ENCODE data around the gene CSMD2. TPM values are rescaled to one million over a fixed set of nuclear protein-coding genes. Genes with fewer than 3 reads are reported as not detected.

CSMD2 gene
- total and polyA plus RNA-seq, 2 experiments from 2014 or later: 5.3 to 16.6 TPM

DNA sequence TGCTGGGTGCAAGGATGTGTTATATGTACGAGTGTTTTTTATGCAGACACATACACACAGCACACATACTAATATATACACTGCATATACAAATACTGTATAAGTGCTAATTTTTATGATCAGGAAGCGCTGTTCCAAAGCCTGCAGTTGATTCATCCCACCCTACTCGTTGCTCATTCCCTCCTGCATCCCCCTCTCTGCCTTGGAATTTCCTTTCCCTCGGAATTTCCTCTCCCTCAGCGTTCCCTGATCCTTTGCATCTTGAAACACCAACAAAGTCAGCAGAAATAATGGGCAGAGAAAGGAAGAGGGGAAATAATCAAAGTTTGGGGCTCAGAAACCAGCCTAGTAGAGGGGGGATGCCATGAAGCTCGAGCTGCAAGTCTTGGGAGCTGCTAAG lies 98.9 kb downstream of the CSMD2 start (continued):
- TF ChIP-seq, protein P1, sequence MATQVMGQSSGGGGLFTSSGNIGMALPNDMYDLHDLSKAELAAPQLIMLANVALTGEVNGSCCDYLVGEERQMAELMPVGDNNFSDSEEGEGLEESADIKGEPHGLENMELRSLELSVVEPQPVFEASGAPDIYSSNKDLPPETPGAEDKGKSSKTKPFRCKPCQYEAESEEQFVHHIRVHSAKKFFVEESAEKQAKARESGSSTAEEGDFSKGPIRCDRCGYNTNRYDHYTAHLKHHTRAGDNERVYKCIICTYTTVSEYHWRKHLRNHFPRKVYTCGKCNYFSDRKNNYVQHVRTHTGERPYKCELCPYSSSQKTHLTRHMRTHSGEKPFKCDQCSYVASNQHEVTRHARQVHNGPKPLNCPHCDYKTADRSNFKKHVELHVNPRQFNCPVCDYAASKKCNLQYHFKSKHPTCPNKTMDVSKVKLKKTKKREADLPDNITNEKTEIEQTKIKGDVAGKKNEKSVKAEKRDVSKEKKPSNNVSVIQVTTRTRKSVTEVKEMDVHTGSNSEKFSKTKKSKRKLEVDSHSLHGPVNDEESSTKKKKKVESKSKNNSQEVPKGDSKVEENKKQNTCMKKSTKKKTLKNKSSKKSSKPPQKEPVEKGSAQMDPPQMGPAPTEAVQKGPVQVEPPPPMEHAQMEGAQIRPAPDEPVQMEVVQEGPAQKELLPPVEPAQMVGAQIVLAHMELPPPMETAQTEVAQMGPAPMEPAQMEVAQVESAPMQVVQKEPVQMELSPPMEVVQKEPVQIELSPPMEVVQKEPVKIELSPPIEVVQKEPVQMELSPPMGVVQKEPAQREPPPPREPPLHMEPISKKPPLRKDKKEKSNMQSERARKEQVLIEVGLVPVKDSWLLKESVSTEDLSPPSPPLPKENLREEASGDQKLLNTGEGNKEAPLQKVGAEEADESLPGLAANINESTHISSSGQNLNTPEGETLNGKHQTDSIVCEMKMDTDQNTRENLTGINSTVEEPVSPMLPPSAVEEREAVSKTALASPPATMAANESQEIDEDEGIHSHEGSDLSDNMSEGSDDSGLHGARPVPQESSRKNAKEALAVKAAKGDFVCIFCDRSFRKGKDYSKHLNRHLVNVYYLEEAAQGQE (IDR thresholded peaks at IDR 0.05; ENCODE audit: unreplicated experiment): no peak

DNA sequence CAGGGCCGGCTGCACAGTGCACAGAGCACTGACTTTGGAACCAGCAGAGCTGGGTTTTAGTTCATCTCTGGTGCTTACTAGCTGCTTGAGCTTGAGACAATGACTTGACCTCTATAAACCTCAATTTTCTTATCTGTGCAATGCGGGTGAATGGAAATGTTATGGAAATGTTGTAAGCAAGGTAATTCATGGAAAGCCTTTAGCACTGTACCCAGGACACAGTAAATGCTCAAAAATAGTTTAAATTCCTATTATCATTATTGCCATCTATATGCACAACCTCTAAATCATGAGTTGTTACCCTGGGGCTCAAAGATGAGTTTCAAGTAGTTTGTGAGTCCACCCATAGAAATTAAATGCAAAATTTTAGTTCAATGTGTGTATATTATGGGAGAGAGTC lies 99.5 kb downstream of the CSMD2 start:
- no peak for DNase-seq (ENCODE audit: low spot score)
- H3K4me3 Mint-ChIP-seq: no peak overlapping the region
- H3K36me3 Mint-ChIP-seq (ENCODE audit: low read depth): peaks cover 80% of the 10 kb centered on the region
- H3K4me3 ChIP-seq: no peak overlapping the region
- peaks cover 51% of the 10 kb centered on the region for H3K9me3 Mint-ChIP-seq
- H3K9me2 ChIP-seq (ENCODE audit: insufficient read depth): peaks cover 3% of the 10 kb centered on the region; the same call in 1 of the 2 replicates
- no peaks in the 10 kb centered on the region for H3F3A ChIP-seq (replicated peaks; ENCODE audit: low read depth)
- peaks cover 10% of the 10 kb centered on the region for H3K27me3 Mint-ChIP-seq (ENCODE audit: insufficient read depth, low read depth, poor library complexity)
- no peaks in the 10 kb centered on the region for H3K27me3 ChIP-seq (ENCODE audit: insufficient read depth)
- ATAC-seq: no peak
- H3K27ac Mint-ChIP-seq: no peak overlapping the region
- H3K27ac ChIP-seq (ENCODE audit: low read depth): no peak overlapping the region
- no peak for TF ChIP-seq POLR2AphosphoS5 (IDR thresholded peaks at IDR 0.05; ENCODE audit: low read depth)
- no peak for TF ChIP-seq STAT1 (IDR thresholded peaks at IDR 0.05; ENCODE audit: unreplicated experiment)
- TF ChIP-seq EZH2phosphoT487 (IDR thresholded peaks at IDR 0.05; ENCODE audit: unreplicated experiment): no peak
- TF ChIP-seq, protein P1 (IDR thresholded peaks at IDR 0.05; ENCODE audit: unreplicated experiment): no peak
- no peak for TF ChIP-seq JUNB (IDR thresholded peaks at IDR 0.05; ENCODE audit: unreplicated experiment)
- no peak for TF ChIP-seq NANOG (IDR thresholded peaks at IDR 0.05; ENCODE audit: borderline replicate concordance)
- no peak for TF ChIP-seq EZH2 (IDR thresholded peaks at IDR 0.05; ENCODE audit: low read depth, unreplicated experiment)
- TF ChIP-seq, protein P2, sequence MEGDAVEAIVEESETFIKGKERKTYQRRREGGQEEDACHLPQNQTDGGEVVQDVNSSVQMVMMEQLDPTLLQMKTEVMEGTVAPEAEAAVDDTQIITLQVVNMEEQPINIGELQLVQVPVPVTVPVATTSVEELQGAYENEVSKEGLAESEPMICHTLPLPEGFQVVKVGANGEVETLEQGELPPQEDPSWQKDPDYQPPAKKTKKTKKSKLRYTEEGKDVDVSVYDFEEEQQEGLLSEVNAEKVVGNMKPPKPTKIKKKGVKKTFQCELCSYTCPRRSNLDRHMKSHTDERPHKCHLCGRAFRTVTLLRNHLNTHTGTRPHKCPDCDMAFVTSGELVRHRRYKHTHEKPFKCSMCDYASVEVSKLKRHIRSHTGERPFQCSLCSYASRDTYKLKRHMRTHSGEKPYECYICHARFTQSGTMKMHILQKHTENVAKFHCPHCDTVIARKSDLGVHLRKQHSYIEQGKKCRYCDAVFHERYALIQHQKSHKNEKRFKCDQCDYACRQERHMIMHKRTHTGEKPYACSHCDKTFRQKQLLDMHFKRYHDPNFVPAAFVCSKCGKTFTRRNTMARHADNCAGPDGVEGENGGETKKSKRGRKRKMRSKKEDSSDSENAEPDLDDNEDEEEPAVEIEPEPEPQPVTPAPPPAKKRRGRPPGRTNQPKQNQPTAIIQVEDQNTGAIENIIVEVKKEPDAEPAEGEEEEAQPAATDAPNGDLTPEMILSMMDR (conservative IDR thresholded peaks at IDR 0.05; ENCODE audit: low read depth in 2 of 2): no peak
- no peak for TF ChIP-seq ZNF331 (CRISPR knock-in tag; IDR thresholded peaks at IDR 0.05; ENCODE audit: low read depth)
- TF ChIP-seq CREB1 (CRISPR knock-in tag; IDR thresholded peaks at IDR 0.05; ENCODE audit: low read depth): no peak
- H3K79me2 ChIP-seq (replicated peaks; ENCODE audit: insufficient read depth): peaks cover 33% of the 10 kb centered on the region
- peaks cover 8% of the 10 kb centered on the region for H3K4me1 ChIP-seq (ENCODE audit: insufficient read depth)
- no peak overlapping the region for H3K4me2 ChIP-seq
- H4K20me1 ChIP-seq (replicated peaks; ENCODE audit: insufficient read depth): no peaks in the 10 kb centered on the region; the same call in 1 of the 2 replicates
- no peak overlapping the region for H2AFZ ChIP-seq
- peaks cover 19% of the 10 kb centered on the region for H3K4me1 Mint-ChIP-seq
- H3K36me3 ChIP-seq (ENCODE audit: insufficient read depth): peaks cover 9% of the 10 kb centered on the region; the same call in 1 of the 2 replicates
